OCI-LY3 (cell line): ENCODE data around the gene NDRG4.

Experiments used
- CTCF ChIP-seq: fragments of 200-600, 300-600 bp; sonication (generic); IDR thresholded peaks from 2 replicates; pipeline ENCODE4 v1.5.1; 2014; ENCODE audit warnings: antibody characterized with exemption, low read length, low read depth
- EZH2phosphoT487 ChIP-seq: fragments of 200-600 bp; shearing (Covaris generic); IDR thresholded peaks from 2 replicates; pipeline ENCODE4 v1.6.1; 2018; ENCODE audit warnings: antibody characterized with exemption, mixed run types, low read depth

GRCh38 chr16:58464047-58464915, 35.7 kb upstream of the NDRG4 start:
- TF ChIP-seq EZH2phosphoT487 (no peak), CTCF (no peak)
